Measurements from ENCODE around the gene PALS2.

PALS2 gene

DNA sequence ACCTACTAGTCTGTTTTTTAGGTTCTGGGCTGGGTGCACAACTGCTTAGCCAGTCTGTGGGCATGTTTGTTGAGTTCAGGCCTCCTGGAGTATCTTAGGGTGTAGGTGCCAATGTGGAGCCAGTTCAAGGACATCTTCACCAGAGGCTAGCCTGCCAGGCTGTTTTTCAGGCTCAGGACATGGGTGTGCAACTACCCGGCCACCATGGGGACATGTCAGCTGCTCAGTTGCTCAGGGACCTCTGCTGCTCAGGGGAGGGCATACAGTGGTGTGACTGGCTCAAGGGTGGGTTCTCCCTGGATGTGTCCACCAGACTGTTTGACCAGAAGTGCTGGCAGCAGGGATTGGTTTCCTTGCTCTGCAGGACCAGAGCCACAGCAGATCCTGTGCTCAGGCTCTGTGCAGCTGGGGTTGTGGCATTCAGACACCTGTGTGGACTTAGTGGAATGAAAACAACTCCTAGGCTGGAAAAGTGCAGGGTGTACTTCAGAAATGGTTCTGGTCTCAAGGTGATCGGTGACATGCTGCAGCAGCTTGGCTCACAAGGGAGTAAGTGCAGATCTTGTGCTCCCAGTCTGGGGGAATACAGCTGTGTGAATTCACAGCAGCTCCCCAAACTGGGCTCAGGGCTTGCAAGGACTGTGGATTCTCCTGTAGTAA lies 44.8 kb downstream of the PALS2 start:
- no peaks in the 10 kb centered on the region for H3K27me3 ChIP-seq (ENCODE audit: control insufficient read depth in 1 of 2, insufficient read depth in 2 of 2, low read length in 2 of 2)
- H3K36me3 ChIP-seq (ENCODE audit: control insufficient read depth in 2 of 2, insufficient read depth in 2 of 2, low read length in 2 of 2), result no peaks in the 10 kb centered on the region
- H3K9me3 ChIP-seq (ENCODE audit: control insufficient read depth in 2 of 2, low read length in 2 of 2), result no peaks in the 10 kb centered on the region
- H3K9ac ChIP-seq (ENCODE audit: low read length in 2 of 2), result no peak overlapping the region
- no peaks in the 10 kb centered on the region for H3K4me1 ChIP-seq (ENCODE audit: control insufficient read depth, insufficient read depth, low read length)
- H3K27ac ChIP-seq (ENCODE audit: low read length), result no peak overlapping the region
- H3K4me3 ChIP-seq (ENCODE audit: low read length in 2 of 2), result no peak overlapping the region

- Histone ChIP-seq H3K27me3 (ENCODE audit: control insufficient read depth in 1 of 2, insufficient read depth in 2 of 2, low read length in 2 of 2) (no peaks in the 10 kb centered on the region), H3K9me3 (ENCODE audit: control insufficient read depth in 2 of 2, low read length in 2 of 2) (no peaks in the 10 kb centered on the region), H3K4me1 (ENCODE audit: control insufficient read depth, insufficient read depth, low read length) (no peaks in the 10 kb centered on the region), H3K4me3 (ENCODE audit: low read length in 2 of 2) (no peak overlapping the region), H3K9ac (ENCODE audit: low read length in 2 of 2) (no peak overlapping the region), H3K27ac (ENCODE audit: low read length) (no peak overlapping the region), H3K36me3 (ENCODE audit: control insufficient read depth in 2 of 2, insufficient read depth in 2 of 2, low read length in 2 of 2) (no peaks in the 10 kb centered on the region)
Measured at GRCh38 chr7:24619978-24620377, 46.7 kb downstream of the PALS2 start.

GRCh38 chr7:24622646-24623182 lies 49.5 kb downstream of the PALS2 start:
- Histone ChIP-seq H3K36me3 (ENCODE audit: control insufficient read depth in 2 of 2, insufficient read depth in 2 of 2, low read length in 2 of 2) (no peaks in the 10 kb centered on the region), H3K27ac (ENCODE audit: low read length) (no peak overlapping the region), H3K4me1 (ENCODE audit: control insufficient read depth, insufficient read depth, low read length) (no peaks in the 10 kb centered on the region), H3K9ac (ENCODE audit: low read length in 2 of 2) (no peak overlapping the region), H3K27me3 (ENCODE audit: control insufficient read depth in 1 of 2, insufficient read depth in 2 of 2, low read length in 2 of 2) (no peaks in the 10 kb centered on the region), H3K9me3 (ENCODE audit: control insufficient read depth in 2 of 2, low read length in 2 of 2) (no peaks in the 10 kb centered on the region), H3K4me3 (ENCODE audit: low read length in 2 of 2) (no peak overlapping the region)
